Measurements from ENCODE around the gene EIF2AK3.

The EIF2AK3 gene

GRCh38 chr2:88622307-88622706 is 5.0 kb downstream of the EIF2AK3 start:
- H3K79me2 ChIP-seq (ENCODE audit: insufficient read depth, low read length), result peaks cover 93% of the 10 kb centered on the region
- H3K9ac ChIP-seq (ENCODE audit: low read depth, low read length, poor library complexity, severe bottlenecking), result peak overlapping the region; percentile 15
- peaks cover 64% of the 10 kb centered on the region for H4K20me1 ChIP-seq (ENCODE audit: insufficient read depth, low read length, poor library complexity, severe bottlenecking)
- no peaks in the 10 kb centered on the region for H3F3A ChIP-seq (ENCODE audit: low read depth)
- peaks cover 59% of the 10 kb centered on the region for H3K4me1 ChIP-seq (ENCODE audit: insufficient read depth, low read length, poor library complexity, severe bottlenecking)
- H3K4me2 ChIP-seq (ENCODE audit: low read depth, low read length, poor library complexity, severe bottlenecking), result peak overlapping the region; percentile 87
- H3K9me2 ChIP-seq (replicated peaks; ENCODE audit: low read depth, low read length), result no peaks in the 10 kb centered on the region
- peak overlapping the region; percentile 60 for H3K4me3 ChIP-seq (ENCODE audit: low read length, poor library complexity, severe bottlenecking)
- H3K9me3 ChIP-seq (ENCODE audit: insufficient read depth, low read depth, low read length), result no peaks in the 10 kb centered on the region
- H3K36me3 ChIP-seq (ENCODE audit: insufficient read depth, low read length), result no peaks in the 10 kb centered on the region
- H2AFZ ChIP-seq (ENCODE audit: low read length), result no peak overlapping the region
- H3K27me3 ChIP-seq (ENCODE audit: insufficient read depth, low read length, poor library complexity, severe bottlenecking), result no peaks in the 10 kb centered on the region
- TF ChIP-seq EZH2phosphoT487 (IDR thresholded peaks at IDR 0.05; ENCODE audit: borderline replicate concordance) (no peak), CTCF (conservative IDR thresholded peaks at IDR 0.05; ENCODE audit: low read length) (no peak)

- no peaks in the 10 kb centered on the region for H3K36me3 ChIP-seq (ENCODE audit: insufficient read depth, low read length)
- H3K4me3 ChIP-seq (ENCODE audit: low read length, poor library complexity, severe bottlenecking), result peak overlapping the region; percentile 60
- no peaks in the 10 kb centered on the region for H3K9me2 ChIP-seq (replicated peaks; ENCODE audit: low read depth, low read length)
- no peaks in the 10 kb centered on the region for H3K9me3 ChIP-seq (ENCODE audit: insufficient read depth, low read depth, low read length)
- TF ChIP-seq EZH2phosphoT487 (IDR thresholded peaks at IDR 0.05; ENCODE audit: borderline replicate concordance) (no peak), CTCF (conservative IDR thresholded peaks at IDR 0.05; ENCODE audit: low read length) (no peak)
- H4K20me1 ChIP-seq (ENCODE audit: insufficient read depth, low read length, poor library complexity, severe bottlenecking), result peaks cover 62% of the 10 kb centered on the region
- H2AFZ ChIP-seq (ENCODE audit: low read length), result no peak overlapping the region
- H3K27me3 ChIP-seq (ENCODE audit: insufficient read depth, low read length, poor library complexity, severe bottlenecking), result no peaks in the 10 kb centered on the region
- peaks cover 59% of the 10 kb centered on the region for H3K4me1 ChIP-seq (ENCODE audit: insufficient read depth, low read length, poor library complexity, severe bottlenecking)
- peak overlapping the region; percentile 87 for H3K4me2 ChIP-seq (ENCODE audit: low read depth, low read length, poor library complexity, severe bottlenecking)
- no peaks in the 10 kb centered on the region for H3F3A ChIP-seq (ENCODE audit: low read depth)
- H3K79me2 ChIP-seq (ENCODE audit: insufficient read depth, low read length), result peaks cover 97% of the 10 kb centered on the region
- no peak overlapping the region for H3K9ac ChIP-seq (ENCODE audit: low read depth, low read length, poor library complexity, severe bottlenecking)
These were observed 5.8 kb downstream of the EIF2AK3 start for GRCh38 chr2:88621432-88621831.

GRCh38 chr2:88620015-88620414 is 7.2 kb downstream of the EIF2AK3 start:
- no peaks in the 10 kb centered on the region for H3K36me3 ChIP-seq (ENCODE audit: insufficient read depth, low read length)
- TF ChIP-seq CTCF (conservative IDR thresholded peaks at IDR 0.05; ENCODE audit: low read length) (no peak), EZH2phosphoT487 (IDR thresholded peaks at IDR 0.05; ENCODE audit: borderline replicate concordance) (no peak)
- H3K9me3 ChIP-seq (ENCODE audit: insufficient read depth, low read depth, low read length), result no peaks in the 10 kb centered on the region
- H4K20me1 ChIP-seq (ENCODE audit: insufficient read depth, low read length, poor library complexity, severe bottlenecking), result peaks cover 48% of the 10 kb centered on the region
- H3K79me2 ChIP-seq (ENCODE audit: insufficient read depth, low read length), result peaks cover 97% of the 10 kb centered on the region
- H3F3A ChIP-seq (ENCODE audit: low read depth), result no peaks in the 10 kb centered on the region
- no peak overlapping the region for H3K9ac ChIP-seq (ENCODE audit: low read depth, low read length, poor library complexity, severe bottlenecking)
- H3K4me1 ChIP-seq (ENCODE audit: insufficient read depth, low read length, poor library complexity, severe bottlenecking), result peaks cover 47% of the 10 kb centered on the region
- no peaks in the 10 kb centered on the region for H3K27me3 ChIP-seq (ENCODE audit: insufficient read depth, low read length, poor library complexity, severe bottlenecking)
- H2AFZ ChIP-seq (ENCODE audit: low read length), result no peak overlapping the region
- H3K4me2 ChIP-seq (ENCODE audit: low read depth, low read length, poor library complexity, severe bottlenecking), result no peak overlapping the region
- no peak overlapping the region for H3K4me3 ChIP-seq (ENCODE audit: low read length, poor library complexity, severe bottlenecking)
- H3K9me2 ChIP-seq (replicated peaks; ENCODE audit: low read depth, low read length), result no peaks in the 10 kb centered on the region

Measured in Loucy (cell line).